ENCODE data around the gene PSORS1C1.

PSORS1C1 gene

DNA sequence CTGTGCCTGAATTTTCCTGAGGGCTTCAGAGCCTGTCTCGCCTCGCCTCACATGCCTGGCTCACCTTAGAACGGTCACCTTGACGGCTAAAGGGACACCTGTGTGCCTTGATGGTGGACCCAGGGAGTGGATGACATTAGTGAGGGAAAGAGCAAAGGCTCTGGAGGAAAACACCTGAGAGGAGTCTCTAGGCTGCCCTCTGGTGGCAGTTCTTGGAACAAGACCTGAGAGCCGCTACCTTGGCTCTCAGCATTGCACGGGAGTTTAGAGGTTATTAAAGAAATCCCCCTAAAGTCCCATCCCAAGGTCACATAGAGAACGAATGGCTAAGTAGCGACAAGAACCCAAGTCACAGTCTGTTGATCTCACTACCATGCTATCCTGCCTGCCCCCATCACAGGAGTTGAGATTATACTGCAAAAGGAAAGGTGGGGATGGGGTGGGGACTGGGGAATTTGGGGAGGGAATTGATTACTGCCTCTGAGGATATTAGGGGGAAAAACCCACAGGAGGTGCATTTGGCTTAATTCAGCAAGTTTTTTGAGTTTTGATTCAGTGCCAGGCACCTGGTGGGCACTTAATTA lies 13.6 kb downstream of the PSORS1C1 start:
- peak; percentile 84 to 85 for DNase-seq

GRCh38 chr6:31129130-31129529 lies 14.5 kb downstream of the PSORS1C1 start:
- no peak for DNase-seq

GRCh38 chr6:31130751-31131150 lies 16.2 kb downstream of the PSORS1C1 start:
- no peak for DNase-seq

DNA sequence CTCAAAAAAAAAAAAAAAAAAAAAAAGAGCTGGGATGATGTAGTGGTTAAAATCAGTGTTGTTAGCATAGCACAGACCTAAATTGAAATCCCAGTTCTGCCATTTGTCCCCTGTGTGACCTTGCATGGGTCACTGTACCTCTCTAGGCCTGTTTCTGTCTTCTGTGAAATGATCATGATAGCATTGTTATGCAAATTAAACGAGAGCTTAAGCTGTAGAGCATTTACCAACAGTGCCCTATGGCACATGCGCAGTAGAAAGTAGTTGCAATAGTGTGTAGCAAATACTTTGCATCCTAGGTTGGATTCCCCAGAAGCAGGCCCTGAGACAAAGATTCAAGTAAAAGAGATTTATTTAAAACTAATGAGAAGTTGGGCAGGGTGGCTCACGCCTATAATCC lies 17.0 kb downstream of the PSORS1C1 start:
- DNase-seq, result no peak

GRCh38 chr6:31132806-31133205 lies 18.2 kb downstream of the PSORS1C1 start:
- no peak for DNase-seq

- no peak for DNase-seq
Measured at GRCh38 chr6:31135710-31136109, 21.1 kb downstream of the PSORS1C1 start.

DNA sequence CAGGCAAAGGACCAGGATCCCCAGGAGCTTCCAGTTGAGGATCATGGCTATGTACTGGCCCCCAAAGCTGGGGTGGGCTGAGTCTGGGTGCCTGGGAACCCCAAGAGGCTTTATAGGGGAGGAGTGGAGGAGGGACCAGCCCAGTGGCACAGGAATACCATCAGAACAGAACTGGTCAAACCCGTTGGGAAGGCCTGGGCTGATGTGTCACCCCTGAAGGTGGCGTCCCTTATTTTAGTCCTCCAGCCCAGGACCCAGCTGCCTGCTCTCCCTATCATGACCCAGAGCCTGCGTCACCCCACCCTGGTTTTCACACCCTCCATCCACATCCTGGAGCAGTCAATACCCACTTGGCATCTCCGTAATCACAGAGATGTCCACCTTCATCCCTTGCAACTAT lies 24.4 kb downstream of the PSORS1C1 start, which contains the start of gene PSORS1C2:
Gene PSORS1C2 (minus strand): TSS at position 85 of the 400 bp plus-strand sequence. CDS start 40 bp downstream, at position 45.
- DNase-seq, result no peak

GRCh38 chr6:31139599-31139998 lies 25.0 kb downstream of the PSORS1C1 start:
- no peak for DNase-seq

DNA sequence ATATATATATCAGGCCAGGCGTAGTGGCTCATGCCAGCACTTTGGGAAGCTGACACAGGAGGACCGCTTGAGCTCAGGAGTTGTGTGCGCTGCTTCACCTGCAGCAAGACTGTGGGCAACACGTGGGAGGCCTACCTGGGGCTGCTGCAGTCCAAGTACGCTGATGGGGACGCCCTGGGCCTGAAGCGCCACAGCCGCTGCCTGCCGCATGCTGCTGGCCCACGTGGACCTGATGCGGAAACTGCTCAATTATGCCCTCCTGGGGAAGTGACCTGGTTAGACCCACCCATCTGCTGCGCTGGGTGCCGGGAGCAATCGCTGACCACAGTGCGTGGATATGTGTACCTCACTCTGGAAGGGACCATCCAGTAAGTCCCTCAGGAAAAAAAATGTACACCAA lies 26.0 kb downstream of the PSORS1C1 start:
- DNase-seq, result no peak

DNA sequence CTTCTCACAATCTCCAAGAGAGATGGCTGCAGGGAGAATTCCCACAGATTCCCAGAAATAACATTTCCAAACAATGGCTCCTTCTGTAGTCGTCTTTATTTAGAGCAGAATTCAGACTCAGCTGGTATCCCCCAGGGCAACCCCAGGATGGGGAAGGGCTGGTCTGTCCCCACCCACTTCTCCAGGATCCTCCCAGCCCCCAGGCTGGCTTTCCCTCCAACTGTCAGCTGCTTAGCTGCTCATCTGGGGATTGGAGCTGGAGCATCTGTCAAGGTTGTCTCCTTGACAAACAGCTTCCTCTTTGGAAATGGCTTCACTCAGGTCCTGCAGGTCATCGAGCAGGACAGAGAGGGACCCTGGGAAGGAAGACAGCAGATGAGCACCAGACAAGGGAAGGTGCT lies 27.8 kb downstream of the PSORS1C1 start:
- no peak for DNase-seq

- no peak for DNase-seq
Measured at GRCh38 chr6:31143148-31143547, 28.5 kb downstream of the PSORS1C1 start.

GRCh38 chr6:31144296-31144969 lies 29.8 kb downstream of the PSORS1C1 start:
- no peak for DNase-seq

DNA sequence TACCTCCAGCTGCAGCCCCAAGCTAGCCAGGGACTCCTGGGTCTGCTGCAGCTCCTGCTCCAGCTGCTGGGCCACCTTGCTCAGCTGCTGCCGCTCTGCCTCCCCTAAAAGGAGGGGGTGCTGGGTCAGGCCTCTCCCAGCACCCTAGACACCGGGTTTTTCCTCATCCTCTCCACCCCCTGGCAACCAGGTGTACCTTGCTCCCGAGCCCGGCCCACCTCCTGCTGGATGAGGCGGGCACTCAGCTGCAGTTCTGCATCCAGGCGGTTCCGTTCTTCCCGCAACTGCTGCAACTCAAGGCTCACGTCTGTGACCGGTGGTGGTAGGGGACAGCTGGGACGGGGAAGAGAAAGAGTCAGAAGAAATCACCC lies 30.4 kb downstream of the PSORS1C1 start:
- no peak for DNase-seq

DNA sequence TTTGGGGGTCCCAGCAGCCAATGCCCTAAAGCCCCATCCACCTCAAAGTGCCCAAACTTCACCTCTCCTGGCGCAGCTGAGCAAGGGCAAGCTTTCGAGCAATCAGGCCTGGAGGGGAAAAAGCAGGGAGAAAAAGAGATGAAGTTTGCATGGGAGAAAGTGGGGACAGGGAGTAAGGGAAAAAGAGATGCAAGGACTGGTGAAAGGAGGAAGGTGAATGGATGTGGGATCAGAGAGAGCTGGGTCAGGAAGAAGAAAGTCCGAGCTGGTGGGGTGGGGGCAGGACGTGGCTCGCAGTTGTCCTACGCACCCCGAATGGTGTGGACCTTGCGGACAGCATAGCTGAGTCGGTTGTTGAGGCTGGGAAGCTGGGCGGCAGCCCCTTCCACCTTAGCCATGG lies 30.8 kb downstream of the PSORS1C1 start:
- DNase-seq, result no peak

- DNase-seq, result no peak
Measured at GRCh38 chr6:31149827-31150447, 35.3 kb downstream of the PSORS1C1 start.

- DNase-seq, result no peak
Measured at GRCh38 chr6:31152781-31153180, 38.2 kb downstream of the PSORS1C1 start.

DNA sequence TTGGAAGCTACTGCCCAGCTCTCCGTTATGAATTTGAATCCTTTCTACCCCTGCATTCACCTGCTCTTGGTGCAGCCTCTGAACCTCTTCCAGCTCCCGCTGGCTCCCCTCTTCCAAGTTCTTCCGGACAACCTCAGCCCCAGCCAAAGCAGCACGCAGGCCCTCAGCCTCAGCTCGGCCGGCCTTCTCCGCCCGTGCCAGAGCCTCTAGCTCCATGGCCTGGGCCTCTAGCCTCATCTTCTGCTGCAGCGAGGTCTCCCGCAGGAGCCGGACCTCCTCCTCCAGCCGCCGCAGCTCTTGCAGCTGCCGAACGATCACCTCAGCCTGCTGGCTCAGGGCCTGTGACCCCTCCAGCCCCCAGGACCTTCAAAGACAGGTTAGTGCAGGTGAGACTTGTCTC lies 39.8 kb downstream of the PSORS1C1 start:
- no peak for DNase-seq

- no peak for DNase-seq
Measured at GRCh38 chr6:31156641-31157040, 42.0 kb downstream of the PSORS1C1 start.

GRCh38 chr6:31157513-31158139 lies 43.0 kb downstream of the PSORS1C1 start, which contains the start of gene CCHCR1:
CCHCR1 (minus strand) TSS chr6:31157802; CDS start chr6:31157600, 202 bp downstream.
- DNase-seq, result no peak

- peak; percentile 99 for DNase-seq
Measured at GRCh38 chr6:31158140-31158862, 43.7 kb downstream of the PSORS1C1 start, which contains the start of gene TCF19. TCF19 (plus strand) TSS chr6:31158589; CDS start chr6:31159470, 881 bp downstream.

DNA sequence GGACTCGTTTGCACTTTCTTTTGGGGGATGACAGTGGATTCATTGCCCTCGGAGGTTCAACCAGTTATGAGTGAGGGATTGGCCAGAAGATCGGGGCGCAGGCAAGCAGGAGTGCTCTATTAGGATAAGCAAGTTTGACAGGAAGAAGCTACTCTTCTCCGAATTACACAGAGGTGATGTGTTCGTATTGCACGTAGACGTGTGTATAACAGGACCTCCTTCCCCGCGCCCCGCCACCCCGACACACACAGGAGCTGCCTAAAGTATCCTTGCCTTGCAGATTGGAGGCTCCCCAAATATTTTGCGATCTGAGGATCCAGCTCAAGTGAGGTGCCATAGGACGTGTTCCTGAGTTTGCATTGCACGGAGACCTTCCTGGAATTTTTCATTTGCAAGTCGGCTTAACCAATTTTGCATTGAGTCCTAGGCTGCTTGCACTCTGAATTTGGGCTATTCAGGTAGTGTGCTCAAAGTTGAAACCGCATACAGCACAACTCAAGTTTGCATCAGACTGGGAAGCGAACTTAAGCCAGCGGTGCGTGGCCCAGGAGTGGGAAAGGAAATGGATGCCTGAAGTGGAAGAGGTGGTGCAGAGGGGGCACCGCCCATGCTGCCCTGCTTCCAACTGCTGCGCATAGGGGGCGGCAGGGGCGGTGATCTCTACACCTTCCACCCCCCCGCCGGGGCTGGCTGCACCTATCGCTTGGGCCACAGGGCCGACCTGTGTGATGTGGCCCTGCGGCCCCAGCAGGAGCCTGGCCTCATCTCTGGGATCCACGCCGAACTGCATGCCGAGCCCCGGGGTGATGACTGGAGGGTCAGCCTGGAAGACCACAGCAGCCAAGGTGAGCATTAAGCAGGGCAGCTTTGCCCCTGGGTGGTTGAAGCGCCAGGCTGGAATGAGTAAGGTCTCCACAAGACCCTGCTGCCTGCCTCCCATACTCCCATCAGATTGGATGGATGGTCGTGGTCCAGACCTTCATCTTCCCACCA lies 44.6 kb downstream of the PSORS1C1 start:
- peak; percentile 53 for DNase-seq

Data from activated T-cell treated with anti-CD3 and anti-CD28 coated beads, Interleukin-2, amount 50 U/mL, for 48 hours (primary cell).